Activated naive CD8-positive, alpha-beta T cell treated with anti-CD3 and anti-CD28 coated beads, Interleukin-2, amount 10 ng/mL, durations not matched to agents 7 days and 5 days (primary cell): ENCODE data around the gene COL23A1. TPM values are rescaled to one million over a fixed set of nuclear protein-coding genes. Genes with fewer than 3 reads are reported as not detected.

Source experiments
- ATAC-seq: fragments of 150-1000 bp; cut with Tn5 transposase; one replicate; pipeline ENCODE4 v1.10.0; 2021; ENCODE audit warnings: low read depth, moderate library complexity
- POLR2A ChIA-PET: fragments of 350-600 bp; sonication (Branson Sonifier 250); formaldehyde crosslinking; loops from one replicate; lab custom pipeline; 2021; ENCODE audit warnings: antibody characterized with exemption; lab: Charles Lee
- DNase-seq: peaks from one replicate; pipeline ENCODE4 v3.0.0; 2021
- H3K27ac Mint-ChIP-seq: one replicate; pipeline ENCODE4 v1.8.0; 2022; ENCODE audit warnings: mild to moderate bottlenecking, mixed read lengths
- H3K27me3 Mint-ChIP-seq: one replicate; pipeline ENCODE4 v1.8.0; 2022; ENCODE audit warnings: mild to moderate bottlenecking, moderate library complexity, mixed read lengths
- H3K36me3 Mint-ChIP-seq: one replicate; pipeline ENCODE4 v1.8.0; 2021; ENCODE audit warnings: mild to moderate bottlenecking, mixed read lengths
- H3K4me1 Mint-ChIP-seq: one replicate; pipeline ENCODE4 v1.8.0; 2021; ENCODE audit warnings: mixed read lengths
- H3K4me3 Mint-ChIP-seq: one replicate; pipeline ENCODE4 v1.8.0; 2022; ENCODE audit warnings: mild to moderate bottlenecking, moderate library complexity, mixed read lengths
- H3K9me3 Mint-ChIP-seq: one replicate; pipeline ENCODE4 v1.8.0; 2021; ENCODE audit warnings: mixed read lengths
- total RNA-seq, 2 experiments: library from RNA; stranded (reverse); gene quantifications; one replicate each; pipeline ENCODE4 v1.2.3, GENCODE V29; 2021

The COL23A1 gene
- total RNA-seq, 2 experiments from 2014 or later = 0.60 to 0.83 TPM

DNA sequence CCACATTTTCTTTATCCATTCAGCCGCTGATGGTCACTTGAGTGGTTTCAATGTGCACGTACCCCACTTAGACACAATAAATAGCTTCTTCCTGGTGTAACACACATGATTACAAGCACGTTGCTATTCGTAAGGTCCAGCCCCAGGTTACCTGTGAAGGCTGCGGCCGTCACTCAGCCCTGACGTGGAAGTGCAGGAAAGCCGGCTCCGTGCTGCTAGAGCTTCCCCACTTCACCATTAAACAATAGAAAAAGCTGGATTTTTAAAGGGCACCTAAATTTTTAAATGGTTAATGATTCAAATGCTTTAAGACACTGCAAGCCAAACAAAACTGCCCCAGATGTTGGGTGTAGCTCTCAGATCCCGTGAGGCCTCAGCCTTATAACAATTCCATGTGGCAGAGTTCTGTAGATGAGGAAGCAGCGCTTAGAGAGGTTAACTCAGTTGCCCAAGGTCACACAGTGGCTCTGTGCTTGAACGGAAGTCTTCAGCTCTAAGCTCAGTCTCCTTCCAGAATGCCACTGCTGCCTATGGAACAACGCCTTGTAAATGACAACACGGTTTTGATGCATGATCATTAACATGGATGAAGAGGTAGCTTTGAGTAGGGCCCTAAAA, 125.7 kb downstream of the COL23A1 start:
- POLR2A ChIA-PET = no interaction called here
- DNase-seq = no peak
- no peak for ATAC-seq

DNA sequence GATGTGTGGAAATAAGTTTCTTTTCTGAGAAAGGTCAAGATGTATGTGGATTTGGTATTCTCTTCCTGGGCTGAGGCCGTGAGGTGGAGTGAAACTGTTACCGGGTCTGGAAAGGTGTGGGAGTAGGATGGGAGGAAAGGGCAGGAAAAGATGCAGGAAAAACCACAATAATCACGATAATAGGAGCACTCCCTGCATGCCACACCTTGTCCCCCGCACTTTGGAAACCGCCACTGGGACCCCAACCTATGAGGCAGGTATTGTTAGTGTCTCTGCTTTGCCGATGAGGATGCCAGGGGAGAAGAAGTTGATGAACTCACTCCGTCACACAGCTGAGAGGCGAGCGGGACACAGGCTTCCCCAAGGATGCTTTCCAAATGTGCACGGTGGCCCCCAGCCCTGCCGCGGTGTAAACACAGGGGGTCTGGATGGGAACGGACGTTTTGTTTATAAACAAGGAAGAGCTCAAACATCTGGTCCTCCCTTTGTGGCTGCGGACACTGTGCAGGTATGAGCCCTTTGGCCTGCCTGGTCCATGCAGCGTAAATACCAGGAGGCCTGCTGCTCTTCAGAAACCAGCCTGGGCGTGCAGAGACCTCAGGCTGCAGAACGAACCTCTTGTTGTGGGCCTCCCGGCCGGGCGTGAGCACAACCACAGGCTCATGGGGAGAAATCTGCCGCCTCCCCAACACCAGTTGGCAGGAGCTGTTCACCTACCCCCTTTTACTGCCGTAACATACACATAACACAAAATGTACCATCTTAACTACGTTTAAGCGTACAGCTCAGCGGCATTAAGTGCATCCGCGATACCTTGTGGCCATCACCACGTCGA, 126.7 kb downstream of the COL23A1 start:
- H3K9me3 Mint-ChIP-seq = no peaks in the 10 kb centered on the region
- no peak for DNase-seq

More for the DNA sequence above, 125.7 kb downstream of the COL23A1 start:
- H3K27ac Mint-ChIP-seq = no peak overlapping the region
- no peaks in the 10 kb centered on the region for H3K9me3 Mint-ChIP-seq
- H3K4me1 Mint-ChIP-seq = no peaks in the 10 kb centered on the region
- H3K27me3 Mint-ChIP-seq = no peaks in the 10 kb centered on the region
- H3K36me3 Mint-ChIP-seq = no peaks in the 10 kb centered on the region
- H3K4me3 Mint-ChIP-seq = no peak overlapping the region

DNA sequence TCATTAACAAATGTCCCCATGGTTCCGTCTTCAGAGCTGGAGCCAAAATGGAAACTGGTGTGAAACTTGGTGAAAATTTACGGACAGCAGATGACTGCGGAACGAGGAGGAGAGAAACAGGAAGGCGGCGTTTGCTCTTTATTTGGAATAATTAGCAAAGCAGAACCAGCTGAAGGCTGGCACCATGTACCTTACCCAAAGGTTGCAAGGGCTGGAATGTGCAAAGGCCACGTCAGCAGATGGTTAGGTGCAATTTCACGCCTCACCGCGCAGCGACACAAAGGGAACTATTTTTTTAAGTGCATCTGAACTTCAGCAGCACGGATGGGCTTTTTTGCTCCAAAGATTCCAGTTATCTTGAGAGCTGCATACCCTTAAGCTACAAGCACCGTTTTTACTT, 127.4 kb downstream of the COL23A1 start:
- POLR2A ChIA-PET = no interaction called here
- H3K4me3 Mint-ChIP-seq = no peak overlapping the region
- H3K36me3 Mint-ChIP-seq = no peaks in the 10 kb centered on the region
- DNase-seq (no peak), ATAC-seq (no peak)
- H3K4me1 Mint-ChIP-seq = no peaks in the 10 kb centered on the region
- peaks cover 7% of the 10 kb centered on the region for H3K27me3 Mint-ChIP-seq
- no peaks in the 10 kb centered on the region for H3K9me3 Mint-ChIP-seq
- H3K27ac Mint-ChIP-seq = no peak overlapping the region

More for the DNA sequence above, 126.7 kb downstream of the COL23A1 start:
- Mint-ChIP-seq H3K27ac (no peak overlapping the region), H3K27me3 (no peaks in the 10 kb centered on the region), H3K4me1 (no peaks in the 10 kb centered on the region), H3K4me3 (no peak overlapping the region), H3K36me3 (no peaks in the 10 kb centered on the region)
- ATAC-seq = no peak
- POLR2A ChIA-PET = no interaction called here

DNA sequence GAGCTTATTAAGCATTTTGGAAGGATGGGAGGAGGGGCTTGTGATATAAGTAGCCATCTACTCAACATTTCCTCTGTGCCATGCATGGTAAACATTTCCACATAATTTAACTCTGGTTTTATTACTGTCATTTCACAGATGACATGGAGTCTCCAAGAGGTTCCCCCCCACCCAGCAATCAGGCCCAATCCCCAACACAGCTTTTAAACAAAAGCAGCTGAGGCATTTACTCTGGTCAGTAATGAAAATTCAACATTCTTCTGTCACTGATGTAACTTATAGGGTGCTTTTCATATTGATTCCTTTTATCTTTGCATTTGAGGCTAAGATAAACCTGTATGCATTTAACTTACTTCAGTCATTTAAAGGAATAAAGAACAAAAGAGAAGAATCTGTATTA, 128.1 kb downstream of the COL23A1 start:
- Mint-ChIP-seq H3K27me3 (peaks cover 7% of the 10 kb centered on the region), H3K4me1 (no peaks in the 10 kb centered on the region), H3K9me3 (no peaks in the 10 kb centered on the region), H3K36me3 (no peaks in the 10 kb centered on the region), H3K27ac (no peak overlapping the region), H3K4me3 (no peak overlapping the region)
- ATAC-seq (no peak), DNase-seq (no peak)
- POLR2A ChIA-PET = no interaction called here

DNA sequence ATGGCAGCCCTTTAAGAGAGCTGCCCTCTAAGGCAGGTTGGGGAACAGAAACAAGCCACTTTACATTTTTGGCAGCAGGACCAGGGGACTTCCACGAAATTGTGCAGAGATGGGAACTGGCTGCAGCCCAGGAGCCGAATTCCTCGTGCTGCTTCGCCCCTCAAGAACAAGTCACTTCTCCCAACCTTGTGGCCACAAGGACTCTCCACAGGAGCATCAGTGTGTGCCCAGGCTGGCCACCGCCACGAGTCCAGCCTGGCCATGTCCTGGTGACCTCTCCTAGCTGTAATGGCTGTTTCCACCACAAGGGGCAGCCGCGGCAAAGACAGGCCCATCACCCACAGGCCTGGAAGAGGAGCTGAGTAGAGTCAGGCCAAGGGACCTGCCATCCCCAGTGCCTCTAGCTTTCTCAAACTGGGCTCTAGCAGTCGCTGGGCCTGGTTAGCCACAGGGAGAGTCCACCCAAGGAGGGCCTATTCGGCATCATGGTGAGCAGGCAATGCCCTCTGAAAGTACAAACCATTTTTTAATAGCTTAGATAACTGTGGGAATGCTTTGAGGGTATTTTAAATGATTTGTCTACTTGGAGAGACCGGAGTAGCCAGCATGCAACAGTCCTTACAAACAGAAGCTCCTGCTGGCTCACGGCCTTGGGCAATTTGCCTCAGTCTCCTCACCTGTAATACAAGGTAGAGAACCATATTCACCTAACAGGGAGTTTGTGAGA, 129.0 kb downstream of the COL23A1 start:
- H3K36me3 Mint-ChIP-seq = no peaks in the 10 kb centered on the region
- H3K27me3 Mint-ChIP-seq = peaks cover 7% of the 10 kb centered on the region
- H3K4me1 Mint-ChIP-seq = no peaks in the 10 kb centered on the region
- no peaks in the 10 kb centered on the region for H3K9me3 Mint-ChIP-seq
- ATAC-seq = peak; percentile 67
- no peak overlapping the region for H3K4me3 Mint-ChIP-seq
- H3K27ac Mint-ChIP-seq = no peak overlapping the region
- POLR2A ChIA-PET = no interaction called here
- peak; percentile 55 for DNase-seq

DNA sequence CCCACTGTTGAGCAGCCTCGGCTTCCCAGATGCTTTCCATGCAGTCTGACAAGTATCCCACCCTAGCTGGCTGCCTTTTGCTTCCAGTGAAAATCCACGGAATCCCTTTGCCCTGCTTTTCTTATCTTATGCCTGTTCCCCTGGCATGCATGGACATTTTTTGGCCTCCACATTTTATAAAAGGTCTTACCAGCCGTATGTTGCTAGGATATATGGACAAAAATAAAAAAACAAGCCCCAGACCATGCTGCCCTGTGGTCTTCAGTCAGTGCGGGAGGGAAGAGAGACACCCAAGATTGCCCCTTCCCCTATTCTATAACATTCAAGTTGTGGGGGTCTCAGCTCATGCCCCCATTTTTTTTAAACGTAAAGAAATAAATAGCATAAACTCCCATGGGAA, 129.6 kb downstream of the COL23A1 start:
- POLR2A ChIA-PET = no interaction called here
- Mint-ChIP-seq H3K27ac (no peak overlapping the region), H3K36me3 (no peaks in the 10 kb centered on the region), H3K4me3 (no peak overlapping the region), H3K9me3 (no peaks in the 10 kb centered on the region), H3K4me1 (no peaks in the 10 kb centered on the region), H3K27me3 (peaks cover 7% of the 10 kb centered on the region)
- ATAC-seq (no peak), DNase-seq (no peak)

DNA sequence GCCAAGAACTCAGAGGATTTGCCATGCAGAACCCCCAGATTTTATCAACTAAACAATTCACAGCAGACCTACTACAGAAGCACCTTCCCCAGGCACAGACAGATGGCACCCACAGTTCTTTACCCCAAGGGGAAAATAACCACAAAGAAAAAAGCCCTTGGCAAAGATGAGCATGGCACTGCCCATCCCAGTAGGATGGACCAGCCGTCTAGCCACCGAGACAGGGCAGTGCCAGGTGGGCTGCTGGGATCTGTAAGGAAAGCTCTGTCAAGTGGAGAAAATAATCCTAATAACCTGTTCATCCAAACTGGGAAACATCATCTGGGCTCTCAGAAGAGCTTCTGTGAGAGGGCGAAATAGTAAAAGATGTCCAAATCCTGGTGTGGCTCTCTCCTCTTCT, 130.0 kb downstream of the COL23A1 start:
- Mint-ChIP-seq H3K9me3 (no peaks in the 10 kb centered on the region), H3K27ac (no peak overlapping the region), H3K36me3 (no peaks in the 10 kb centered on the region), H3K27me3 (peaks cover 7% of the 10 kb centered on the region), H3K4me1 (no peaks in the 10 kb centered on the region), H3K4me3 (no peak overlapping the region)
- DNase-seq (no peak), ATAC-seq (no peak)
- POLR2A ChIA-PET = no interaction called here

DNA sequence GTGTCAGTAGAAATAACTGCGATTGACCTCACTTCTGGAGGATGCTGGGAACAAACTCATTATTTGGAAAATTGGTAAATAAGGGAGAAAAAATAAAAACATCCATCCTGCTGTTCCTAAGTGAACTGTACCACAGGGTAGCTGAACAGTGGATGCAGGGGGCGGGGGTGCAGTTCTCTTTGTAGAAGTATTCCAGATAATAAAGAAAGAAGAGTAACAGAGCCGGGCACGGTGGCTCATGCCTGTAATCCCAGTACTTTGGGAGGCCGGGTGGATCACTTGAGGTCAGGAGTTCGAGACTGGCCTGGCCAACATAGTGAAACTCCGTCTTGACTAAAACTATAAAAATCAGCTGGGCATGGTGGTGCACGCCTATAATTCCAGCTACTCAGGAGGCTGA, 132.1 kb downstream of the COL23A1 start:
- Mint-ChIP-seq H3K36me3 (no peaks in the 10 kb centered on the region), H3K27me3 (peaks cover 7% of the 10 kb centered on the region), H3K4me3 (no peak overlapping the region), H3K4me1 (no peaks in the 10 kb centered on the region), H3K9me3 (no peaks in the 10 kb centered on the region), H3K27ac (no peak overlapping the region)
- POLR2A ChIA-PET = no interaction called here
- DNase-seq (no peak), ATAC-seq (no peak)

DNA sequence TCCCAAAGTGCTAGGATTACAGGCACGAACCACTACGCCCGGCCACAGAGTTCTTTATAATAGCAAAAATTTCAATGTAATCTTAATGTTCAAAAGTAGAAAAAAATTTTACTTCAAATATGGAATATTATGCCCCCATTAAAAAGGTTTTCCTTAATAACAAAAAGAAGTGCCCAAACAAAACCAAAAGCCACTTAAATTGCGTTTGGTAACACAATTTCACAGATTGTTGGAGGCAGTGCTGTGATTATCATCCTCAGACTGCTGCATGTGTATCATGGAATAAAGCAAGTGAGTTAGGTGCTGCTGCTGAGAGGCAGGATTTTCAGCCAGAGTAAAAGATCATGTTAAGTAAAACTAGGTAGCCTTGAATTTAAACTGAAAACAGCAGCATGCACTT, 132.7 kb downstream of the COL23A1 start:
- Mint-ChIP-seq H3K9me3 (no peaks in the 10 kb centered on the region), H3K4me3 (no peak overlapping the region), H3K36me3 (no peaks in the 10 kb centered on the region), H3K27ac (no peak overlapping the region), H3K4me1 (no peaks in the 10 kb centered on the region), H3K27me3 (peaks cover 7% of the 10 kb centered on the region)
- DNase-seq (no peak), ATAC-seq (no peak)
- POLR2A ChIA-PET = no interaction called here

DNA sequence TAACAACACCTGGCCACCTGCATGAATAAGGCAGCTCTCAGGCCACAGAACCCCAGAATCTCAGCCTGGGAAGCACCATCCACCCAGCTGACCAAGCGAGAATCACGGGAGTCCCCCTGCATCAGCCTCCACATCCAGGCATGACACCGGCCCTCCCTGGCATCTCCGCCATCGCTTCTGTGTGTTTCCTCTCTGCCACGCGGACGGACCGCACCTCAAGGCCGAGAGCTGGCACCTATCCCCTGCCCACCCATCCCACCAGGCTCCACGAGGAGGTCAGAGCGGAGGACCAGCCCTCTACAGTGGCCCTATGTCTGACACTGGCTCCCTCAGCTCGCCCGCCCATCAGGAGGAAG, 134.7 kb downstream of the COL23A1 start:
- no peaks in the 10 kb centered on the region for H3K4me1 Mint-ChIP-seq
- peaks cover 7% of the 10 kb centered on the region for H3K27me3 Mint-ChIP-seq
- H3K36me3 Mint-ChIP-seq = no peaks in the 10 kb centered on the region
- H3K9me3 Mint-ChIP-seq = no peaks in the 10 kb centered on the region
- no peak overlapping the region for H3K4me3 Mint-ChIP-seq
- DNase-seq (no peak), ATAC-seq (no peak)
- H3K27ac Mint-ChIP-seq = no peak overlapping the region
- POLR2A ChIA-PET = interaction anchor here (0.6 kb wide), 1 partner anchor 140 kb away, joined by 3 read pairs; no protein-coding TSS in a partner anchor

DNA sequence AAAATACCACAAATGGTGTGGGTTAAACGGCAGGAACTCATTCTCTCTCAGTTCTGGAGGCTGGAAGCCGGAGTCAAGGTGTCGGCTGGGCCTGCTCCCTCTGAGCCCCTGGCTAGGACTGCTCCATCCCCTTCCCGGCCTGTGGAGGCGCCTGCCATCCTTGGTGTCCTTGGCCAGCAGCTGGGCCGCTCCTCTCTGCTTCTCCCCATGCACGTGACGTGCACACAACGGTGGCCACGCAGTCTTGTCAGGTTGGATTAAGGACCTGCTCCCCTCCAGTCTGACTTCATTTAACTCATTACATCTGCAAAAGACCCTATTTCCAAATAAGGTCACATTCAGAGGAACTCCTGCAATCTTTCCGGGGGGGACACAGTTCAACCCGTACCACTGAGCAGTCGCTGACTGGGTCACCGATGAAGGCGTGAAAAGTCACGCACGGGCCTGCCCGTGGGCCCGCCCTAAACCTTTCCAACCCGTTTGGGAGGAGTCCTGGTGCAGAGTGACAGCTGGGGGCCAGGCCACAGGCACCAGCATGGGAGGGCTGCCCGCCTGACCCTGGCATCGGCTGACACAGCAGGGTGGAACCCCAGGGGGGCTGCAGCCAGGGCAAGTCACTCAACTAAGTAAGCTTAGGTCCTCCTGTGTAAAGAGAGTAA, 135.2 kb downstream of the COL23A1 start:
- Mint-ChIP-seq H3K27ac (no peak overlapping the region), H3K4me1 (no peaks in the 10 kb centered on the region), H3K36me3 (no peaks in the 10 kb centered on the region), H3K9me3 (no peaks in the 10 kb centered on the region), H3K4me3 (no peak overlapping the region), H3K27me3 (peaks cover 9% of the 10 kb centered on the region)
- POLR2A ChIA-PET = no interaction called here
- ATAC-seq (no peak), DNase-seq (no peak)

DNA sequence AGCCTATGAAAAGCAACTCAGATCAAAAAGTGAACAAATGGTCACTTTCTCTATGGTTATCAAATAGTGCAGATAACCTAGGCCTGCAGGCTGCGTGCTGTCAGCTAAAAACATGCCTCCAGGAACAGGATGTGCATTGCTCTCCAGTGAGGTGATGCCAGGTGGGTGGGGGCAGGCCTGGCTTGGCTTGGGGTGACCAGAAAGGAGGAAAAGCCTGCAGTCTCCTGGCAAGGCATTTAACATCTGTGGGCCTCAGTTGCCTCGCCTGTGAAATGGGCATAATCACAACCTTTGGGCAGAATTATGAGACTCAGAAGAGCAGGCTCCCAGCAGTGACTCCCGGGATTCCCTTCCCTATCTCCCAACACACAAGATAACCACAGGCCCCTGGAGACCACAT, 135.9 kb downstream of the COL23A1 start:
- Mint-ChIP-seq H3K4me1 (no peaks in the 10 kb centered on the region), H3K27me3 (peaks cover 11% of the 10 kb centered on the region), H3K9me3 (no peaks in the 10 kb centered on the region), H3K36me3 (no peaks in the 10 kb centered on the region), H3K27ac (no peak overlapping the region), H3K4me3 (no peak overlapping the region)
- no peak for ATAC-seq
- POLR2A ChIA-PET = no interaction called here
- no peak for DNase-seq

DNA sequence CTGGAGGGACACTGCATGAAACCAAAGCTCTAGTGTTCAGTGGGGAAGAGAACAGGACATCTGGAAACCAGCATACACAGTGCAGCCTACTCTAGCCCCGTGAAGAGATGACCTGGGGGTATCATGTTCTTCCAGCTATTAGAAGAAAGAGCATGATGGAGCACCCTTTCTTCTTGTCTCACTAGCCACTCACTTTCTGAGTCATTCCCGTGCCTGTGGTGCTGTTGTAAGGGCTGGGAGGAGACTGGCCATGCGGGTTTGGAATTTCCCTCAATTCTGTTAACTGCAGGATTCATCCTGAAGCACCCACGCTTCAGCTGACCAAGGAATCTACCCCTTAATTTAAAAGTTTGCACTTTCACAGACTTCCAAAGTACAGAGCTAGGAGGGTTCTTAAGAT, 137.0 kb downstream of the COL23A1 start:
- DNase-seq = no peak

More for the DNA sequence above, 137.0 kb downstream of the COL23A1 start:
- Mint-ChIP-seq H3K4me1 (no peaks in the 10 kb centered on the region), H3K27me3 (peaks cover 9% of the 10 kb centered on the region), H3K27ac (no peak overlapping the region), H3K36me3 (no peaks in the 10 kb centered on the region), H3K4me3 (no peak overlapping the region), H3K9me3 (no peaks in the 10 kb centered on the region)
- no peak for ATAC-seq
- POLR2A ChIA-PET = no interaction called here
